K562 (cell line): ENCODE data around the gene GPR137C.

Source experiments
- CEBPB ChIP-seq: fragments of 450-650 bp; IDR thresholded peaks from 2 replicates; pipeline ENCODE4 v1.6.1; 2016; ENCODE audit warnings: missing genetic modification characterization, missing compliant biosample characterization
- CEBPG ChIP-seq, 3 experiments: fragments of 200-800 bp in 1 of 3; sonication (Bioruptor generic) in 1 of 3; sonication (generic) in 1 of 3; formaldehyde crosslinking in 1 of 3; IDR thresholded peaks in 2 of 3; conservative IDR thresholded peaks in 1 of 3; 2 replicates each; pipeline versions ENCODE4 v1.6.1 to v1.8.0; 2016 to 2022; ENCODE audit warnings: missing compliant biosample characterization in 2 of 3, missing genetic modification characterization in 2 of 3, mild to moderate bottlenecking in 1 of 3, missing genetic modification reagents in 1 of 3
- CHD4 ChIP-seq: fragments of 200-600 bp; sonication (generic); IDR thresholded peaks from 3 replicates; pipeline ENCODE4 v1.6.1; 2012; ENCODE audit warnings: low read depth, mild to moderate bottlenecking, mixed read lengths, low read length, inconsistent platforms; ENCODE audit not compliant: insufficient read depth, insufficient replicate concordance, poor library complexity, severe bottlenecking
- EP300 ChIP-seq: IDR thresholded peaks from 2 replicates; pipeline ENCODE4 v1.6.1; 2012; ENCODE audit warnings: low read length, improper control_type of control experiment
- EZH2 ChIP-seq: IDR thresholded peaks from 2 replicates; pipeline ENCODE4 v1.6.1; 2012; ENCODE audit warnings: low read depth, mild to moderate bottlenecking, inconsistent platforms, low read length, borderline replicate concordance
- HNRNPLL ChIP-seq: fragments of 200-400 bp; formaldehyde crosslinking; IDR thresholded peaks from 2 replicates; pipeline ENCODE4 v1.6.1; 2017; ENCODE audit warnings: low read length, low read depth, mild to moderate bottlenecking; ENCODE audit not compliant: poor library complexity, severe bottlenecking
- KAT8 ChIP-seq: fragments of 450-650 bp; IDR thresholded peaks from 2 replicates; pipeline ENCODE4 v1.6.1; 2016; ENCODE audit warnings: low read depth, mild to moderate bottlenecking
- MYC ChIP-seq, 2 experiments: fragments of 250-450 bp in 1 of 2; sonication (Bioruptor Pico) in 1 of 2; IDR thresholded peaks; 2 replicates each; pipeline versions ENCODE4 v1.5.1 to v1.6.1; 2012 to 2021; ENCODE audit warnings: low read depth in 2 of 2, borderline replicate concordance in 1 of 2, improper control_type of control experiment in 1 of 2, low read length in 1 of 2, mild to moderate bottlenecking in 1 of 2, moderate library complexity in 1 of 2
- NFYB ChIP-seq: IDR thresholded peaks from 2 replicates; pipeline ENCODE4 v1.6.1; 2011; ENCODE audit warnings: mild to moderate bottlenecking, moderate library complexity; ENCODE audit not compliant: insufficient read length; ENCODE audit errors: extremely low read depth
- RBM39 ChIP-seq: fragments of 200-400 bp; formaldehyde crosslinking; optimal IDR thresholded peaks from 2 replicates; pipeline ENCODE3; 2018; ENCODE audit warnings: low read depth, low read length
- TF ChIP-seq, protein P1 (sequence below), 3 experiments: IDR thresholded peaks in 2 of 3; conservative IDR thresholded peaks in 1 of 3; 2 replicates each; pipeline ENCODE4 v1.5.1; 2011 to 2012; ENCODE audit warnings: low read length in 3 of 3, mild to moderate bottlenecking in 3 of 3, control low read depth in 2 of 3, improper control_type of control experiment in 1 of 3, inconsistent platforms in 1 of 3, low read depth in 1 of 3, mixed read lengths in 1 of 3, moderate library complexity in 1 of 3; ENCODE audit not compliant: insufficient read depth in 2 of 3
- TF ChIP-seq, protein P2 (sequence below): fragments of 250-450 bp; sonication (Bioruptor Pico); IDR thresholded peaks from 2 replicates; pipeline ENCODE4 v1.9.0; 2021; ENCODE audit warnings: mild to moderate bottlenecking, inconsistent platforms

- TF ChIP-seq RBM39 (no peak), HNRNPLL (no peak), NFYB (no peak), EP300 (no peak), EZH2 (no peak), CHD4 (no peak), KAT8 (no peak), CEBPG (CRISPR knock-in tag; IDR thresholded peaks at IDR 0.05) (no peak), CEBPG (tag; conservative IDR thresholded peaks at IDR 0.05 in 1 of 2, IDR thresholded peaks at IDR 0.05 in 1 of 2) (no peak), CEBPB (tag) (no peak), MYC (IDR thresholded peaks at IDR 0.05; ENCODE audit: low read depth, low read length) (no peak), MYC (CRISPR knock-in tag; IDR thresholded peaks at IDR 0.05; ENCODE audit: borderline replicate concordance, low read depth) (no peak)
- TF ChIP-seq, protein P1, sequence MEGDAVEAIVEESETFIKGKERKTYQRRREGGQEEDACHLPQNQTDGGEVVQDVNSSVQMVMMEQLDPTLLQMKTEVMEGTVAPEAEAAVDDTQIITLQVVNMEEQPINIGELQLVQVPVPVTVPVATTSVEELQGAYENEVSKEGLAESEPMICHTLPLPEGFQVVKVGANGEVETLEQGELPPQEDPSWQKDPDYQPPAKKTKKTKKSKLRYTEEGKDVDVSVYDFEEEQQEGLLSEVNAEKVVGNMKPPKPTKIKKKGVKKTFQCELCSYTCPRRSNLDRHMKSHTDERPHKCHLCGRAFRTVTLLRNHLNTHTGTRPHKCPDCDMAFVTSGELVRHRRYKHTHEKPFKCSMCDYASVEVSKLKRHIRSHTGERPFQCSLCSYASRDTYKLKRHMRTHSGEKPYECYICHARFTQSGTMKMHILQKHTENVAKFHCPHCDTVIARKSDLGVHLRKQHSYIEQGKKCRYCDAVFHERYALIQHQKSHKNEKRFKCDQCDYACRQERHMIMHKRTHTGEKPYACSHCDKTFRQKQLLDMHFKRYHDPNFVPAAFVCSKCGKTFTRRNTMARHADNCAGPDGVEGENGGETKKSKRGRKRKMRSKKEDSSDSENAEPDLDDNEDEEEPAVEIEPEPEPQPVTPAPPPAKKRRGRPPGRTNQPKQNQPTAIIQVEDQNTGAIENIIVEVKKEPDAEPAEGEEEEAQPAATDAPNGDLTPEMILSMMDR (IDR thresholded peaks at IDR 0.05 in 2 of 3, conservative IDR thresholded peaks at IDR 0.05 in 1 of 3; ENCODE audit: insufficient read depth in 2 of 3, low read depth in 1 of 3, low read length in 3 of 3): no peak
- TF ChIP-seq, protein P2, sequence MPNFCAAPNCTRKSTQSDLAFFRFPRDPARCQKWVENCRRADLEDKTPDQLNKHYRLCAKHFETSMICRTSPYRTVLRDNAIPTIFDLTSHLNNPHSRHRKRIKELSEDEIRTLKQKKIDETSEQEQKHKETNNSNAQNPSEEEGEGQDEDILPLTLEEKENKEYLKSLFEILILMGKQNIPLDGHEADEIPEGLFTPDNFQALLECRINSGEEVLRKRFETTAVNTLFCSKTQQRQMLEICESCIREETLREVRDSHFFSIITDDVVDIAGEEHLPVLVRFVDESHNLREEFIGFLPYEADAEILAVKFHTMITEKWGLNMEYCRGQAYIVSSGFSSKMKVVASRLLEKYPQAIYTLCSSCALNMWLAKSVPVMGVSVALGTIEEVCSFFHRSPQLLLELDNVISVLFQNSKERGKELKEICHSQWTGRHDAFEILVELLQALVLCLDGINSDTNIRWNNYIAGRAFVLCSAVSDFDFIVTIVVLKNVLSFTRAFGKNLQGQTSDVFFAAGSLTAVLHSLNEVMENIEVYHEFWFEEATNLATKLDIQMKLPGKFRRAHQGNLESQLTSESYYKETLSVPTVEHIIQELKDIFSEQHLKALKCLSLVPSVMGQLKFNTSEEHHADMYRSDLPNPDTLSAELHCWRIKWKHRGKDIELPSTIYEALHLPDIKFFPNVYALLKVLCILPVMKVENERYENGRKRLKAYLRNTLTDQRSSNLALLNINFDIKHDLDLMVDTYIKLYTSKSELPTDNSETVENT (CRISPR knock-in tag): no peak
These were observed 39.4 kb upstream of the GPR137C start for GRCh38 chr14:52513249-52513648.
